ENCODE results near the gene PTPRQ. TPM values are rescaled to one million over a fixed set of nuclear protein-coding genes. Genes with fewer than 3 reads are reported as not detected.
A peak's percentile ranks its signal among the peaks of the same experiment; 100 is the strongest.

PTPRQ gene
- total RNA-seq, 1 donor = 5.4 TPM

- Histone ChIP-seq H3K9me3 (ENCODE audit: low read depth, low read length) (no peaks in the 10 kb centered on the region), H3K27ac (ENCODE audit: low read depth, low read length) (peak overlapping the region; percentile 78), H2AFZ (ENCODE audit: low read length) (no peak overlapping the region), H3K4me2 (ENCODE audit: insufficient read depth, low read length) (no peak overlapping the region), H3K79me2 (ENCODE audit: insufficient read depth, low read length) (no peaks in the 10 kb centered on the region), H3K36me3 (ENCODE audit: insufficient read depth, low read length) (no peaks in the 10 kb centered on the region), H4K20me1 (ENCODE audit: insufficient read depth, low read length) (no peaks in the 10 kb centered on the region), H3K27me3 (ENCODE audit: insufficient read depth, low read length) (no peaks in the 10 kb centered on the region), H3K4me1 (ENCODE audit: insufficient read depth, low read length) (peaks cover 46% of the 10 kb centered on the region), H3K4me3 (ENCODE audit: insufficient read depth, low read length) (no peak overlapping the region)
- TF ChIP-seq CTCF (IDR thresholded peaks at IDR 0.05; ENCODE audit: extremely low read depth, low read depth, low read length) = no peak
- no peak for DNase-seq (ENCODE audit: insufficient read length, low spot score, missing footprints)
Measured at GRCh38 chr12:80596509-80596908, 152.5 kb downstream of the PTPRQ start.

- Histone ChIP-seq H3K79me2 (ENCODE audit: insufficient read depth, low read length) (no peaks in the 10 kb centered on the region), H4K20me1 (ENCODE audit: insufficient read depth, low read length) (no peaks in the 10 kb centered on the region), H3K27ac (ENCODE audit: low read depth, low read length) (peak overlapping the region; percentile 78), H3K36me3 (ENCODE audit: insufficient read depth, low read length) (no peaks in the 10 kb centered on the region), H2AFZ (ENCODE audit: low read length) (peak overlapping the region; percentile 64), H3K4me3 (ENCODE audit: insufficient read depth, low read length) (no peak overlapping the region), H3K9me3 (ENCODE audit: low read depth, low read length) (no peaks in the 10 kb centered on the region), H3K4me1 (ENCODE audit: insufficient read depth, low read length) (peaks cover 40% of the 10 kb centered on the region), H3K4me2 (ENCODE audit: insufficient read depth, low read length) (peak overlapping the region; percentile 6), H3K27me3 (ENCODE audit: insufficient read depth, low read length) (no peaks in the 10 kb centered on the region)
- peak; percentile 68 for TF ChIP-seq CTCF (IDR thresholded peaks at IDR 0.05; ENCODE audit: extremely low read depth, low read depth, low read length)
- no peak for DNase-seq (ENCODE audit: insufficient read length, low spot score, missing footprints)
Measured at GRCh38 chr12:80598004-80598606, 154.1 kb downstream of the PTPRQ start.

- no peak overlapping the region for H3K27ac ChIP-seq (ENCODE audit: low read depth, low read length)
- H2AFZ ChIP-seq (ENCODE audit: low read length) = no peak overlapping the region
- peaks cover 17% of the 10 kb centered on the region for H3K4me1 ChIP-seq (ENCODE audit: insufficient read depth, low read length)
- H3K27me3 ChIP-seq (ENCODE audit: insufficient read depth, low read length) = no peaks in the 10 kb centered on the region
- H3K79me2 ChIP-seq (ENCODE audit: insufficient read depth, low read length) = no peaks in the 10 kb centered on the region
- no peaks in the 10 kb centered on the region for H4K20me1 ChIP-seq (ENCODE audit: insufficient read depth, low read length)
- TF ChIP-seq CTCF (IDR thresholded peaks at IDR 0.05; ENCODE audit: extremely low read depth, low read depth, low read length) = no peak
- no peak overlapping the region for H3K4me2 ChIP-seq (ENCODE audit: insufficient read depth, low read length)
- no peak overlapping the region for H3K4me3 ChIP-seq (ENCODE audit: insufficient read depth, low read length)
- DNase-seq (ENCODE audit: insufficient read length, low spot score, missing footprints) = no peak
- no peaks in the 10 kb centered on the region for H3K9me3 ChIP-seq (ENCODE audit: low read depth, low read length)
- H3K36me3 ChIP-seq (ENCODE audit: insufficient read depth, low read length) = no peaks in the 10 kb centered on the region
Measured at GRCh38 chr12:80602455-80602854, 158.4 kb downstream of the PTPRQ start.

- Histone ChIP-seq H3K27me3 (ENCODE audit: insufficient read depth, low read length) (no peaks in the 10 kb centered on the region), H3K79me2 (ENCODE audit: insufficient read depth, low read length) (no peaks in the 10 kb centered on the region), H3K4me1 (ENCODE audit: insufficient read depth, low read length) (no peaks in the 10 kb centered on the region), H3K4me2 (ENCODE audit: insufficient read depth, low read length) (no peak overlapping the region), H3K9me3 (ENCODE audit: low read depth, low read length) (no peaks in the 10 kb centered on the region), H3K36me3 (ENCODE audit: insufficient read depth, low read length) (no peaks in the 10 kb centered on the region), H4K20me1 (ENCODE audit: insufficient read depth, low read length) (no peaks in the 10 kb centered on the region), H3K4me3 (ENCODE audit: insufficient read depth, low read length) (no peak overlapping the region), H3K27ac (ENCODE audit: low read depth, low read length) (no peak overlapping the region), H2AFZ (ENCODE audit: low read length) (no peak overlapping the region)
- DNase-seq (ENCODE audit: insufficient read length, low spot score, missing footprints) = no peak
- TF ChIP-seq CTCF (IDR thresholded peaks at IDR 0.05; ENCODE audit: extremely low read depth, low read depth, low read length) = peak; percentile 20
Measured at GRCh38 chr12:80607361-80608135, 163.5 kb downstream of the PTPRQ start.
